ENCODE data around the gene ALKBH4.
"Not testable (repeated sequence)": the region's sequence is repeated elsewhere in the genome, so short reads cannot be mapped to it uniquely, and the experiment has no call there.

GRCh38 chr7:102479982-102480637 lies 15.4 kb upstream of the ALKBH4 start:
- TF ChIP-seq CTCF (optimal IDR thresholded peaks at IDR 0.05 in 1 of 3, IDR thresholded peaks at IDR 0.05 in 1 of 3, conservative IDR thresholded peaks at IDR 0.05 in 1 of 3; ENCODE audit: extremely low read depth in 1 of 3, insufficient read depth in 2 of 3, low read length in 3 of 3): peak in 2 of 3 experiments; percentile 17 to 23
- TF ChIP-seq EZH2 (IDR thresholded peaks at IDR 0.05; ENCODE audit: low read length): not testable (repeated sequence)
